ENCODE data around the gene IGFALS. TPM values are rescaled to one million over a fixed set of nuclear protein-coding genes. Genes with fewer than 3 reads are reported as not detected.

IGFALS gene
- total and polyA plus RNA-seq, 2 donors (not counting 3 experiments of a cell fraction or from before 2014, with no cell fraction given): not detected

- H3K27me3 ChIP-seq (ENCODE audit: control insufficient read depth in 2 of 2, insufficient read depth in 2 of 2, low read length in 2 of 2): no peaks in the 10 kb centered on the region
- CTCF ChIA-PET: interaction anchor here (1.0 kb wide), 1 partner anchor 33 kb away, joined by 3 read pairs; no protein-coding TSS in a partner anchor
- peaks cover 0 to 19% of the 10 kb centered on the region in 2 experiments for H3K36me3 ChIP-seq (ENCODE audit: control insufficient read depth in 2 of 2, extremely low read depth in 1 of 2, insufficient read depth in 2 of 2, low read length in 2 of 2)
- no peak overlapping the region for H2AFZ ChIP-seq (ENCODE audit: low read depth, low read length)
- no peak overlapping the region for H3K27ac ChIP-seq (ENCODE audit: insufficient read depth, low read depth, low read length)
- no peak overlapping the region for H3K4me3 ChIP-seq (replicated peaks in 1 of 3; ENCODE audit: insufficient read depth in 1 of 3, low read depth in 1 of 3, low read length in 3 of 3)
- H3K9me3 ChIP-seq (replicated peaks; ENCODE audit: control insufficient read depth, insufficient read depth, low read length): no peaks in the 10 kb centered on the region
- intact Hi-C loops (cut with micrococcal nuclease): no loop called here
- POLR2A ChIA-PET: no interaction called here
- TF ChIP-seq POLR2AphosphoS5 (IDR thresholded peaks at IDR 0.05; ENCODE audit: insufficient read depth, low read depth, low read length) (no peak), JUN (IDR thresholded peaks at IDR 0.05; ENCODE audit: borderline replicate concordance, insufficient read depth, insufficient read length, low read depth) (no peak), GATA2 (IDR thresholded peaks at IDR 0.05; ENCODE audit: insufficient read depth, insufficient read length, low read depth, low read length) (no peak), MYC (IDR thresholded peaks at IDR 0.05; ENCODE audit: low read depth, low read length) (no peak), POLR2A (IDR thresholded peaks at IDR 0.05; ENCODE audit: low read depth, low read length) (no peak), FOS (IDR thresholded peaks at IDR 0.05; ENCODE audit: borderline replicate concordance, insufficient read depth, low read length) (no peak), CTCF (IDR thresholded peaks at IDR 0.05; ENCODE audit: extremely low read depth in 1 of 2, insufficient read depth in 1 of 2, low read depth in 1 of 2, low read length in 2 of 2) (no peak), EZH2 (IDR thresholded peaks at IDR 0.05; ENCODE audit: borderline replicate concordance, low read depth, low read length, severe bottlenecking) (no peak)
- TF ChIP-seq, protein P1, sequence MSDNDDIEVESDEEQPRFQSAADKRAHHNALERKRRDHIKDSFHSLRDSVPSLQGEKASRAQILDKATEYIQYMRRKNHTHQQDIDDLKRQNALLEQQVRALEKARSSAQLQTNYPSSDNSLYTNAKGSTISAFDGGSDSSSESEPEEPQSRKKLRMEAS (IDR thresholded peaks at IDR 0.05; ENCODE audit: insufficient read depth, insufficient read length): no peak
- no peak overlapping the region for H3K4me2 ChIP-seq (ENCODE audit: insufficient read depth, low read length)
- H3K9me1 ChIP-seq (replicated peaks; ENCODE audit: control insufficient read depth, extremely low read depth, insufficient read depth, low read length): no peaks in the 10 kb centered on the region
- no peaks in the 10 kb centered on the region for H4K20me1 ChIP-seq (replicated peaks; ENCODE audit: control insufficient read depth, extremely low read depth, insufficient read depth, low read length)
- H3K4me1 ChIP-seq (ENCODE audit: control insufficient read depth, extremely low read depth, insufficient read depth, low read length): no peaks in the 10 kb centered on the region
- FAIRE-seq (no peak), DNase-seq (ENCODE audit: low read depth, low spot score) (no peak)
- BruUV-seq (replicated peaks): no TSS peak
- no peaks in the 10 kb centered on the region for H3K79me2 ChIP-seq (ENCODE audit: control insufficient read depth, insufficient read depth, low read length)
- no peak overlapping the region for H3K9ac ChIP-seq (replicated peaks; ENCODE audit: extremely low read depth, insufficient read depth, low read length)
- dilution Hi-C loops (cut with MboI; ENCODE audit: extremely low pct_ligation_motif_present, low sequenced_read_pairs): no loop called here
Measured at GRCh38 chr16:1791256-1791942, 2.1 kb downstream of the IGFALS start.

All from endothelial cell of umbilical vein (primary cell).